GM19035 (cell line): Measurements from ENCODE around the gene NBPF1.
A peak's percentile ranks its signal among the peaks of the same experiment; 100 is the strongest.
"Not testable (repeated sequence)": the region's sequence is repeated elsewhere in the genome, so short reads cannot be mapped to it uniquely, and the experiment has no call there.

Experiments
- ATAC-seq: cut with Tn5 transposase; IDR thresholded peaks from one replicate; pipeline ENCODE4 v1.9.1; 2021; ENCODE audit not compliant: unreplicated experiment

Gene NBPF1

GRCh38 chr1:16623812-16624719 lies 10.7 kb upstream of the NBPF1 start:
- ATAC-seq = not testable (repeated sequence)

GRCh38 chr1:16623337-16623736 lies 10.0 kb upstream of the NBPF1 start:
- not testable (repeated sequence) for ATAC-seq

GRCh38 chr1:16621681-16622315 lies 8.4 kb upstream of the NBPF1 start:
- not testable (repeated sequence) for ATAC-seq

- ATAC-seq = no peak
Measured at GRCh38 chr1:16621300-16621658, 7.9 kb upstream of the NBPF1 start.

- not testable (repeated sequence) for ATAC-seq
Measured at GRCh38 chr1:16619803-16620501, 6.6 kb upstream of the NBPF1 start.

GRCh38 chr1:16618719-16619118 lies 5.4 kb upstream of the NBPF1 start:
- no peak for ATAC-seq

- ATAC-seq = no peak
Measured at GRCh38 chr1:16617778-16618580, 4.6 kb upstream of the NBPF1 start.

- no peak for ATAC-seq
Measured at GRCh38 chr1:16617114-16617631, 3.8 kb upstream of the NBPF1 start.

GRCh38 chr1:16615253-16616252 lies 2.2 kb upstream of the NBPF1 start:
- no peak for ATAC-seq

GRCh38 chr1:16614361-16615252 lies 1.2 kb upstream of the NBPF1 start:
- ATAC-seq = no peak

- peak; percentile 1 for ATAC-seq
Measured at GRCh38 chr1:16612332-16613172, 812 bp downstream of the NBPF1 start.

GRCh38 chr1:16611981-16612331 lies 1.4 kb downstream of the NBPF1 start:
- not testable (repeated sequence) for ATAC-seq

- ATAC-seq = not testable (repeated sequence)
Measured at GRCh38 chr1:16611164-16611563, 2.2 kb downstream of the NBPF1 start.

GRCh38 chr1:16610553-16610952 lies 2.8 kb downstream of the NBPF1 start:
- ATAC-seq = not testable (repeated sequence)

- ATAC-seq = not testable (repeated sequence)
Measured at GRCh38 chr1:16609761-16610160, 3.6 kb downstream of the NBPF1 start.

- no peak for ATAC-seq
Measured at GRCh38 chr1:16608838-16609560, 4.4 kb downstream of the NBPF1 start.
